ENCODE results near the gene STAT3. TPM values are rescaled to one million over a fixed set of nuclear protein-coding genes. Genes with fewer than 3 reads are reported as not detected.

The STAT3 gene
- total RNA-seq, 1 experiment from 2014 or later = 61.0 TPM

GRCh38 chr17:42288803-42289610 lies 99.2 kb downstream of the STAT3 start:
- POLR2A ChIA-PET = no interaction called here
- TF ChIP-seq, protein P1, sequence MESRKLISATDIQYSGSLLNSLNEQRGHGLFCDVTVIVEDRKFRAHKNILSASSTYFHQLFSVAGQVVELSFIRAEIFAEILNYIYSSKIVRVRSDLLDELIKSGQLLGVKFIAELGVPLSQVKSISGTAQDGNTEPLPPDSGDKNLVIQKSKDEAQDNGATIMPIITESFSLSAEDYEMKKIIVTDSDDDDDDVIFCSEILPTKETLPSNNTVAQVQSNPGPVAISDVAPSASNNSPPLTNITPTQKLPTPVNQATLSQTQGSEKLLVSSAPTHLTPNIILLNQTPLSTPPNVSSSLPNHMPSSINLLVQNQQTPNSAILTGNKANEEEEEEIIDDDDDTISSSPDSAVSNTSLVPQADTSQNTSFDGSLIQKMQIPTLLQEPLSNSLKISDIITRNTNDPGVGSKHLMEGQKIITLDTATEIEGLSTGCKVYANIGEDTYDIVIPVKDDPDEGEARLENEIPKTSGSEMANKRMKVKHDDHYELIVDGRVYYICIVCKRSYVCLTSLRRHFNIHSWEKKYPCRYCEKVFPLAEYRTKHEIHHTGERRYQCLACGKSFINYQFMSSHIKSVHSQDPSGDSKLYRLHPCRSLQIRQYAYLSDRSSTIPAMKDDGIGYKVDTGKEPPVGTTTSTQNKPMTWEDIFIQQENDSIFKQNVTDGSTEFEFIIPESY (IDR thresholded peaks at IDR 0.05; ENCODE audit: extremely low read depth, insufficient replicate concordance, low read length) = no peak
- TF ChIP-seq ELF1 (IDR thresholded peaks at IDR 0.05; ENCODE audit: borderline replicate concordance, low read depth) (no peak), POLR2AphosphoS5 (IDR thresholded peaks at IDR 0.05; ENCODE audit: low read depth, low read length) (no peak), ZNF274 (IDR thresholded peaks at IDR 0.05; ENCODE audit: low read depth, low read length) (no peak), TCF7L2 (IDR thresholded peaks at IDR 0.05; ENCODE audit: borderline replicate concordance, extremely low read depth, insufficient read depth, insufficient read length) (no peak), SIN3A (IDR thresholded peaks at IDR 0.05; ENCODE audit: low read depth) (no peak), REST (IDR thresholded peaks at IDR 0.05; ENCODE audit: low read depth) (no peak), RAD21 (IDR thresholded peaks at IDR 0.05; ENCODE audit: low read depth) (no peak)
- H3K9ac ChIP-seq (ENCODE audit: low read length) = no peak overlapping the region
- no peaks in the 10 kb centered on the region for H4K20me1 ChIP-seq (ENCODE audit: insufficient read depth)
- H3K27me3 ChIP-seq (ENCODE audit: insufficient read depth, low read length) = no peaks in the 10 kb centered on the region
- no peak overlapping the region for H3K4me2 ChIP-seq (ENCODE audit: low read length)
- intact Hi-C loops (cut with micrococcal nuclease) = no loop called here
- no peaks in the 10 kb centered on the region for H3K36me3 ChIP-seq (ENCODE audit: control insufficient read depth in 1 of 2, insufficient read depth in 2 of 2, low read length in 2 of 2)
- H3K4me1 ChIP-seq (ENCODE audit: control insufficient read depth in 1 of 2, insufficient read depth in 2 of 2, low read length in 2 of 2) = no peaks in the 10 kb centered on the region
- DNase-seq (ENCODE audit: low read depth, low spot score) (no peak), ATAC-seq (no peak)
- BruUV-seq (replicated peaks) = no TSS peak
- H3K79me2 ChIP-seq (ENCODE audit: insufficient read depth, low read length) = no peaks in the 10 kb centered on the region
- CTCF ChIA-PET = no interaction called here
- H3K9me2 ChIP-seq (ENCODE audit: insufficient read depth) = no peaks in the 10 kb centered on the region
- H3K4me3 ChIP-seq (replicated peaks in 1 of 2; ENCODE audit: low read depth in 1 of 2, low read length in 2 of 2) = no peak overlapping the region
- no peak overlapping the region for H2AFZ ChIP-seq (ENCODE audit: low read depth, low read length, poor library complexity, severe bottlenecking)
- no peaks in the 10 kb centered on the region for H3K9me3 ChIP-seq (ENCODE audit: control insufficient read depth in 1 of 2, insufficient read depth in 1 of 2, low read depth in 1 of 2, low read length in 2 of 2)
- RAD21 ChIA-PET (ENCODE audit: low non-redundant PET in 1 of 2, low total read pairs in 2 of 2, uncharacterized antibody in 2 of 2, unreplicated experiment in 2 of 2) = no interaction called here
- H3K27ac ChIP-seq (ENCODE audit: low read depth, low read length) = no peak overlapping the region
